ENCODE results near the gene GLRA2.

Gene GLRA2

GRCh38 chrX:14529290-14529989 lies at the start of gene GLRA2:
TSS of gene GLRA2 (plus strand) at chrX:14529536. CDS start at chrX:14530058, 522 bp downstream.
- no peak for DNase-seq (ENCODE audit: insufficient read length, low spot score)
- FAIRE-seq = no peak
- no peak for TF ChIP-seq POLR2A (IDR thresholded peaks at IDR 0.05; ENCODE audit: low read depth, low read length)

GRCh38 chrX:14489437-14489836 lies 39.9 kb upstream of the GLRA2 start:
- TF ChIP-seq POLR2A (IDR thresholded peaks at IDR 0.05; ENCODE audit: low read depth, low read length) = no peak
- FAIRE-seq = no peak

GRCh38 chrX:14491689-14492088 lies 37.6 kb upstream of the GLRA2 start:
- DNase-seq (ENCODE audit: insufficient read length, low spot score) = no peak
- no peak for TF ChIP-seq POLR2A (IDR thresholded peaks at IDR 0.05; ENCODE audit: low read depth, low read length)
- no peak for FAIRE-seq

More at GRCh38 chrX:14489437-14489836, 39.9 kb upstream of the GLRA2 start:
- no peak for DNase-seq (ENCODE audit: insufficient read length, low spot score)

- DNase-seq (ENCODE audit: insufficient read length, low spot score) (no peak), FAIRE-seq (no peak)
- no peak for TF ChIP-seq POLR2A (IDR thresholded peaks at IDR 0.05; ENCODE audit: low read depth, low read length)
Observed at GRCh38 chrX:14496674-14497073, 32.7 kb upstream of the GLRA2 start.

GRCh38 chrX:14497184-14497666 lies 32.1 kb upstream of the GLRA2 start:
- DNase-seq (ENCODE audit: insufficient read length, low spot score) (no peak), FAIRE-seq (no peak)
- no peak for TF ChIP-seq POLR2A (IDR thresholded peaks at IDR 0.05; ENCODE audit: low read depth, low read length)

DNA sequence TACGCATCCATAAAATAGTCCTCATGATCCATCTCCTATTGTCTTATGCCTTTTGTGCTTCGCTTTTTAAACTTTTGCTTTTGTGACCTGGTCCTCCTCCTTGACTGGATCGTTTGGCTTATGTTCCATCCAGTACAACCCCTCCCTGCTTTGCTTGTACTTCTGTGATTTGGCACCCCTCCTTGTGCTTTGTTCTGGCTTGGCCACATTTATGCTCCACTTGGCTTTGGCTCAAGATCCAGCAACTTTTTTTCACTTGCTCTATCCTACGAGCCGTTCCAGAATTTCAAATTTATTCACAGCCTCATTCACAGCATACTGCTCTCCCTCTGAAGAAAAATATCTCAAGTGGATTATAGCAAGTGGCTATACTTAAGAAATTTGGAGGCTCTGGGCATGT lies 28.0 kb upstream of the GLRA2 start:
- no peak for TF ChIP-seq POLR2A (IDR thresholded peaks at IDR 0.05; ENCODE audit: low read depth, low read length)
- no peak for FAIRE-seq
- no peak for DNase-seq (ENCODE audit: insufficient read length, low spot score)

- DNase-seq (ENCODE audit: insufficient read length, low spot score) = no peak
- no peak for FAIRE-seq
- no peak for TF ChIP-seq POLR2A (IDR thresholded peaks at IDR 0.05; ENCODE audit: low read depth, low read length)
Observed at GRCh38 chrX:14504960-14505538, 24.3 kb upstream of the GLRA2 start.

DNA sequence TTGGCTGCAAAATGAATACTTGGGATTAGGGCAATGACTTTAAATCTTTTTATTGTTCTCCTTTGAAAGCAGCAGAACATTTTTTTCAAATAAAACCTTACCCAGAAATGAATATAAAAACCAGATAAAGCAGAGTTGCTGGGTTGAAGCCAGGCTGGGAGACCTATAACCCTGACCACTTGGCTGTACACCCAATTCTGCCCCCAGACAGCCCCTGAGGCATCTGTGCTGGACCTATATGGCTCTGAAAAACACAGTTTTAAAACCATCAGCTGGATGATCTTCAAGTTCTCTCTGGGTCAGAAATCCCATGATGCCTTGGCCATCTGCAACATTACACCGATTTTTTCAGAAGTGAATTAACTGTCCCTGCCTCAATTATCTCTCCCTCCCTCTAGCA lies 23.7 kb upstream of the GLRA2 start:
- DNase-seq (ENCODE audit: insufficient read length, low spot score) (no peak), FAIRE-seq (no peak)
- TF ChIP-seq POLR2A (IDR thresholded peaks at IDR 0.05; ENCODE audit: low read depth, low read length) = no peak

GRCh38 chrX:14506866-14507265 lies 22.5 kb upstream of the GLRA2 start:
- FAIRE-seq (no peak), DNase-seq (ENCODE audit: insufficient read length, low spot score) (no peak)
- TF ChIP-seq POLR2A (IDR thresholded peaks at IDR 0.05; ENCODE audit: low read depth, low read length) = no peak

DNA sequence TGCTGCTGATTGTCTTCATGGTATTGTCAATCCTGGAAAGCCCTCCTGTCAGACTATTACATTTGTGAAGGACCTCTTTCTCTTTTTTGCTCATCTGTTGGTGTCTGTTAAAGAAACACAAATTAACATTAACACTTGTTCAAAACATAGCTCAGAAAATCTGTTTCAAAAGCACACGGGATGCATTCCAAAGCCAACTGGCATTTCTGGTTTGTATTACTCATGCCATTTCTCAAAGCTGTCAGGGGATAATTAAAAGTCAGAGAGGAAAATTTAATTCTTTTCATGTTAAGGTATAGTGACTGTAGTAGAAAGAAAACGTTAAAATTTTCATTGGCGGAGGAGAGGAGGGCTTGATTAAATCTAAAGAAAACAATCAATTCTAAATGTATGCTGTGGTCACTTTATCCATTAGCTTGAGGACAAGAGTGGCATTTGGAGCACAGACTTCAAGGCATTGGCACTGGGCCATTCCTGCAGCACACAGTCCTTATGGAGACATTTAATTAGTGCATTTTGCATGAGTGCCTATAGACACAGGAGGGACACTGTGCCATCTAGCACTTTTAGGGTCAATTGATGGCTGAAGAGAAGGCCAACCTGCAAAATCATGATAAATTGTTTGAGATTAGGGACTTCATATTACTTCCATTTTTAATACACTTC lies 21.2 kb upstream of the GLRA2 start:
- TF ChIP-seq POLR2A (IDR thresholded peaks at IDR 0.05; ENCODE audit: low read depth, low read length) = no peak
- DNase-seq (ENCODE audit: insufficient read length, low spot score) (no peak), FAIRE-seq (no peak)

GRCh38 chrX:14509325-14510057 lies 19.8 kb upstream of the GLRA2 start:
- TF ChIP-seq POLR2A (IDR thresholded peaks at IDR 0.05; ENCODE audit: low read depth, low read length) = no peak
- FAIRE-seq (no peak), DNase-seq (ENCODE audit: insufficient read length, low spot score) (no peak)

DNA sequence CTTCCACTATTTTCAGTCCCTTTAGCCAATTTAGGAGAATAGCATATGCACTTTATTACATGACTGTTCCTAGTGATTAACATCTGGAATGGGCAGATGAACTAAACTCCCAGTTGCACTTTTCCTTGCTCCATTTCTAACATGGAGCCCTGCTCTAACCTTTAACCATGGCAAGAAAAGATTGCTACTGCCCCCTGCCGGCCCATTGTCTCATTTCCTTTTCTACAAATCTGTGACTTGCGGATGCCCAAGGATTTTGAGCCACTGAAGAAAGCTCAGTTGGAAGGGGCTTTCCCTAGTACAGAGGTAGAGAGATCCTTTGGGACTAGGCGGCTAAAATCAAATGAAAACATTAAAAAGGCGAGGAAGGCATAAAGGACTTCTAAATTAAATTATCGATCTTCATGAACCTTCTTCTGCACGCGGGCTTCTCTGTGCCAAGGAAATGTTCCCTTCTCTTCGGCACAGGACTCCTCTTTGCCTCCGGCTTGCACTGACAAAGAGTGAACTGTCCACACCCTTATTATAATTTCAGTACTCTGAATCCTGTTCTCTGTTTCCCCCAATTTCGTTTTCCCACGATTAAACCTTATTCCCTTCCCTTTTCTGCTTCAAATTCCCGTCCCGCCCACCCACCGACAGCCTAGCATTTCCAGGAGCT lies 577 bp upstream of the GLRA2 start:
- DNase-seq (ENCODE audit: insufficient read length, low spot score) (no peak), FAIRE-seq (no peak)
- TF ChIP-seq POLR2A (IDR thresholded peaks at IDR 0.05; ENCODE audit: low read depth, low read length) = no peak

- no peak for TF ChIP-seq POLR2A (IDR thresholded peaks at IDR 0.05; ENCODE audit: low read depth, low read length)
- FAIRE-seq = no peak
Observed at GRCh38 chrX:14533867-14534266, 4.5 kb downstream of the GLRA2 start.

More at GRCh38 chrX:14533867-14534266, 4.5 kb downstream of the GLRA2 start:
- DNase-seq (ENCODE audit: insufficient read length, low spot score) = no peak

Measured in H54 (cell line).